Measurements from ENCODE around the gene ASAP3.

DNA sequence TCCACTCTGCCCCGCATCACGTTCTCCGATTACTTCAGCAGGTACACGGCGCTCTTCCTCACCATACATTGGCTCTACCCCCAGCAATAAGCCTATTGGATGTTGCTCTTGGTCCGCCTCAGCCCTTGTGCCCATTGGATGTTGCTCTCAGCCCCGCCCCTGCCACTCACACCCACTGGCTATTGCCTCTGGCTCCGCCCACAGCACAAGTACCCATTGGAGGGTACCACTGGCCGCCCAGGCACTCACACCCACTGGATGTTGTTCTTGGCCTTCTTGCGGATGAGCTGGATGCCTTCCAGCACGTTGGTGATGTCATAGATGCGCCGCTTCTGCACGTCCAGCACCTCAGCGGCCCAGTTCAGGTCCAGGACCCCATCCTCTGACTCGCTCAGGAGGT is 37.6 kb upstream of the ASAP3 start:
- TF ChIP-seq, protein P1, sequence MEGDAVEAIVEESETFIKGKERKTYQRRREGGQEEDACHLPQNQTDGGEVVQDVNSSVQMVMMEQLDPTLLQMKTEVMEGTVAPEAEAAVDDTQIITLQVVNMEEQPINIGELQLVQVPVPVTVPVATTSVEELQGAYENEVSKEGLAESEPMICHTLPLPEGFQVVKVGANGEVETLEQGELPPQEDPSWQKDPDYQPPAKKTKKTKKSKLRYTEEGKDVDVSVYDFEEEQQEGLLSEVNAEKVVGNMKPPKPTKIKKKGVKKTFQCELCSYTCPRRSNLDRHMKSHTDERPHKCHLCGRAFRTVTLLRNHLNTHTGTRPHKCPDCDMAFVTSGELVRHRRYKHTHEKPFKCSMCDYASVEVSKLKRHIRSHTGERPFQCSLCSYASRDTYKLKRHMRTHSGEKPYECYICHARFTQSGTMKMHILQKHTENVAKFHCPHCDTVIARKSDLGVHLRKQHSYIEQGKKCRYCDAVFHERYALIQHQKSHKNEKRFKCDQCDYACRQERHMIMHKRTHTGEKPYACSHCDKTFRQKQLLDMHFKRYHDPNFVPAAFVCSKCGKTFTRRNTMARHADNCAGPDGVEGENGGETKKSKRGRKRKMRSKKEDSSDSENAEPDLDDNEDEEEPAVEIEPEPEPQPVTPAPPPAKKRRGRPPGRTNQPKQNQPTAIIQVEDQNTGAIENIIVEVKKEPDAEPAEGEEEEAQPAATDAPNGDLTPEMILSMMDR (IDR thresholded peaks at IDR 0.05; ENCODE audit: low read length) = no peak
- TF ChIP-seq EZH2 (optimal IDR thresholded peaks at IDR 0.05; ENCODE audit: low read depth, low read length) = no peak

Measured in MM.1S (cell line).